Neural progenitor cell (in vitro differentiated cells): ENCODE results near the gene SUPT3H.
"Not testable (repeated sequence)": the region's sequence is repeated elsewhere in the genome, so short reads cannot be mapped to it uniquely, and the experiment has no call there.

Experiments
- CTCF ChIP-seq: fragments of 200-600 bp; sonication (generic); IDR thresholded peaks from 2 replicates; pipeline ENCODE4 v1.5.1; 2017; ENCODE audit warnings: antibody characterized with exemption, mild to moderate bottlenecking
- EZH2 ChIP-seq: fragments of 200-600 bp; sonication (generic); IDR thresholded peaks from 2 replicates; pipeline ENCODE4 v1.6.1; 2017; ENCODE audit warnings: antibody characterized with exemption, mild to moderate bottlenecking, moderate library complexity

GRCh38 chr6:44865184-44865583, 512.5 kb downstream of the SUPT3H start:
- TF ChIP-seq CTCF, EZH2: not testable (repeated sequence)
